Right lobe of liver (tissue), 4 donors: ENCODE measurements around the gene DDX42.

ENCODE experiments used
- POLR2A ChIP-seq: fragments of 450-650 bp; IDR thresholded peaks from one replicate; pipeline ENCODE4 v1.6.1; 2017; ENCODE audit warnings: antibody characterized with exemption, mild to moderate bottlenecking
- TF ChIP-seq, protein P1 (sequence below), 4 donors: fragments of 200-600 bp in 3 of 4; fragments of 450-650 bp in 1 of 4; IDR thresholded peaks; one replicate each; pipeline versions ENCODE4 v1.5.1 to v1.8.0; 2016 to 2022; ENCODE audit warnings: antibody characterized with exemption in 4 of 4, mild to moderate bottlenecking in 2 of 4
- donor health status: DM: no; HTN: no; CAD: no.
- donor health status: DM: no; HTN: no; CAD: no.
- donor health status: DM: no; HTN: yes; CAD: no.

GRCh38 chr17:63774969-63775265, 947 bp downstream of the DDX42 start:
- TF ChIP-seq, protein P1, sequence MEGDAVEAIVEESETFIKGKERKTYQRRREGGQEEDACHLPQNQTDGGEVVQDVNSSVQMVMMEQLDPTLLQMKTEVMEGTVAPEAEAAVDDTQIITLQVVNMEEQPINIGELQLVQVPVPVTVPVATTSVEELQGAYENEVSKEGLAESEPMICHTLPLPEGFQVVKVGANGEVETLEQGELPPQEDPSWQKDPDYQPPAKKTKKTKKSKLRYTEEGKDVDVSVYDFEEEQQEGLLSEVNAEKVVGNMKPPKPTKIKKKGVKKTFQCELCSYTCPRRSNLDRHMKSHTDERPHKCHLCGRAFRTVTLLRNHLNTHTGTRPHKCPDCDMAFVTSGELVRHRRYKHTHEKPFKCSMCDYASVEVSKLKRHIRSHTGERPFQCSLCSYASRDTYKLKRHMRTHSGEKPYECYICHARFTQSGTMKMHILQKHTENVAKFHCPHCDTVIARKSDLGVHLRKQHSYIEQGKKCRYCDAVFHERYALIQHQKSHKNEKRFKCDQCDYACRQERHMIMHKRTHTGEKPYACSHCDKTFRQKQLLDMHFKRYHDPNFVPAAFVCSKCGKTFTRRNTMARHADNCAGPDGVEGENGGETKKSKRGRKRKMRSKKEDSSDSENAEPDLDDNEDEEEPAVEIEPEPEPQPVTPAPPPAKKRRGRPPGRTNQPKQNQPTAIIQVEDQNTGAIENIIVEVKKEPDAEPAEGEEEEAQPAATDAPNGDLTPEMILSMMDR (IDR thresholded peaks at IDR 0.05): no peak
- TF ChIP-seq POLR2A: no peak
